HG03520 (cell line): ENCODE measurements around the gene PPP3CA.
A peak's percentile ranks its signal among the peaks of the same experiment; 100 is the strongest.

ENCODE experiments used
- ATAC-seq: cut with Tn5 transposase; IDR thresholded peaks from one replicate; pipeline ENCODE4 v1.9.1; 2021; ENCODE audit warnings: mild to moderate bottlenecking, moderate library complexity; ENCODE audit not compliant: unreplicated experiment

The PPP3CA gene

GRCh38 chr4:101347267-101347556 lies at the start of gene PPP3CA:
PPP3CA (minus strand) TSS chr4:101347526.
- ATAC-seq: no peak

GRCh38 chr4:101393256-101393655 lies 45.9 kb upstream of the PPP3CA start:
- no peak for ATAC-seq

- ATAC-seq: no peak
Measured at GRCh38 chr4:101370663-101371210, 23.4 kb upstream of the PPP3CA start.

- no peak for ATAC-seq
Measured at GRCh38 chr4:101367201-101367600, 19.9 kb upstream of the PPP3CA start.

- ATAC-seq: no peak
Measured at GRCh38 chr4:101366331-101366730, 19.0 kb upstream of the PPP3CA start.

- ATAC-seq: no peak
Measured at GRCh38 chr4:101357751-101358150, 10.4 kb upstream of the PPP3CA start.

GRCh38 chr4:101356928-101357327 lies 9.6 kb upstream of the PPP3CA start:
- no peak for ATAC-seq

- ATAC-seq: no peak
Measured at GRCh38 chr4:101355767-101356702, 8.7 kb upstream of the PPP3CA start.

GRCh38 chr4:101355246-101355645 lies 7.9 kb upstream of the PPP3CA start:
- peak; percentile 98 for ATAC-seq

- ATAC-seq: no peak
Measured at GRCh38 chr4:101349801-101350064, 2.4 kb upstream of the PPP3CA start.

GRCh38 chr4:101348995-101349800 lies 1.9 kb upstream of the PPP3CA start:
- no peak for ATAC-seq

- ATAC-seq: no peak
Measured at GRCh38 chr4:101348367-101348827, 1.1 kb upstream of the PPP3CA start.

GRCh38 chr4:101347557-101348366 lies 436 bp upstream of the PPP3CA start:
- ATAC-seq: peak; percentile 79

GRCh38 chr4:101346351-101347266 lies 717 bp downstream of the PPP3CA start:
- ATAC-seq: peak; percentile 3

- ATAC-seq: no peak
Measured at GRCh38 chr4:101345596-101346350, 1.6 kb downstream of the PPP3CA start.

GRCh38 chr4:101345271-101345595 lies 2.1 kb downstream of the PPP3CA start:
- ATAC-seq: no peak

GRCh38 chr4:101339332-101339731 lies 8.0 kb downstream of the PPP3CA start:
- ATAC-seq: no peak

GRCh38 chr4:101337688-101338087 lies 9.6 kb downstream of the PPP3CA start:
- ATAC-seq: no peak

- ATAC-seq: no peak
Measured at GRCh38 chr4:101334963-101335572, 12.3 kb downstream of the PPP3CA start.
